ENCODE results near the gene EID3.
"Not testable (repeated sequence)": the region's sequence is repeated elsewhere in the genome, so short reads cannot be mapped to it uniquely, and the experiment has no call there.

Gene EID3

GRCh38 chr12:104313568-104314241, 10.2 kb downstream of the EID3 start:
- no peak for DNase-seq (ENCODE audit: low spot score)

GRCh38 chr12:104314242-104314614, 10.7 kb downstream of the EID3 start:
- no peak for DNase-seq (ENCODE audit: low spot score)

DNA sequence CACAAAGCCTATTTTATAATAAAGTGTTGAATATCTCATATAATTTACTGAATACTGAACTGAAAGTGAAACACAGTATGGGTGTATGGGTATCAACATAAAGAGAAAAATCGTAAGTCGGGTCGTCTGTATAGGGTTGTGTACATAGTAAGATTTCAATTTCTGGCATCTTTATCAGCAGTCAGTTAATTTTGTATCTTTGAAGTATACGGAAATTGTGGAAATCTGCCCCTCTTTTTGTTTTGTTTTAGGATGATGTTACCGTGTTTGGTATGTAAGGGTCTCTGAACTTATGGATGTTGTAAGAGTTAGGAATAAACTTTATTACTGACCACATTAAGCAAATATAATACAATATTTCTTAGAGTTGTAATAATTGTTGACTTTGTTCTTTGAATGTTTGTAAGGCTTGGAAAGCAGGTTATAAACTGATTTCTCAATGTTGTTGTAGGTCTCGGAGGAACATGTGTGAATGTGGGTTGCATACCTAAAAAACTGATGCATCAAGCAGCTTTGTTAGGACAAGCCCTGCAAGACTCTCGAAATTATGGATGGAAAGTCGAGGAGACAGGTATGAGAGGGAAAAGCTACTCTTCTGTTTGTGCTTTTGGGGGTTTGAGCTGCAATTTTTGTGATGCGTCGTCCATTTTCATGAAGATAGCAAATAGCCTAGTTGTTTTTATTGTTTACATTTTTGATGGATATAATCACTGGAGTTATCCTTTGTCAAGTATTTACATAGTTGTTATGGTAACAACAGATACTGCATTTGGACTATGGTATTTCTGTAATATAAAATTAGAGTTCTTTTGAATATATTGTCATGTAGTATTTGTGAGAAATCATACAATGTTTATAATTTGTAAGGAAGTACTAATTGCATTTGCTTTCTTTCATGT, 12.0 kb downstream of the EID3 start:
- no peak for DNase-seq (ENCODE audit: low spot score)

- no peak for DNase-seq (ENCODE audit: low spot score)
These were observed 13.4 kb downstream of the EID3 start for GRCh38 chr12:104316936-104317335.

DNA sequence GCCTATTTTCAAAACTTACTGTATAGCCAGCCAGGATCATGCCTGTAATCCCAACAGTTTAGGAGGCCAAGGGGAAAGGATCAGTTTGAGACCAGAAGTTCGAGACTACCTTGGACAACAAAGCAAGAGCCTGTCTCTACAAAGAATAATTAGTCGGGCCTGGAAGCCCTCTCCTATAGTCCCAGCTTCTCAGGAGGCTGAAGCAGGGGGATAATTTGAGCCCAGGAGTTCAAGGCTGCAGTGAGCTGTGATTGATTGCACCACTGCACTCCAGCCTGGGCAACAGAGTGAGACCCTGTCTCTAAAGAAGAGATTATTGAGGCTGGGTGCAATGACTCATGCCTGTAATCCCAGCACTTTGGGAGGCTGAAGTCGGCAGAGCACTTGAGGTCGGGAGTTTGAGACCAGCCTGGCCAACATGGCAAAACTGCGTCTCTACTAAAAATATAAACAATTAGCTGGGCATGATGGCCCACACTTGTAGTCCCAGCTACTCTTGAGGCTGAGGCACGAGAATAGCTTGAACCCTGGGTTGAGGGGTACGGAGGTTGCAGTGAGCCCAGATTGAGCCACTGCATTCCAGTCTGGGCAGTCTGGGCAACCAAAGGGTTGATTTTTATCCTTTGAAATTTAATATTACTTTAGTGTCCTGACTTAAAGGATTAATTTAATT, 14.1 kb downstream of the EID3 start:
- no peak for DNase-seq (ENCODE audit: low spot score)

DNA sequence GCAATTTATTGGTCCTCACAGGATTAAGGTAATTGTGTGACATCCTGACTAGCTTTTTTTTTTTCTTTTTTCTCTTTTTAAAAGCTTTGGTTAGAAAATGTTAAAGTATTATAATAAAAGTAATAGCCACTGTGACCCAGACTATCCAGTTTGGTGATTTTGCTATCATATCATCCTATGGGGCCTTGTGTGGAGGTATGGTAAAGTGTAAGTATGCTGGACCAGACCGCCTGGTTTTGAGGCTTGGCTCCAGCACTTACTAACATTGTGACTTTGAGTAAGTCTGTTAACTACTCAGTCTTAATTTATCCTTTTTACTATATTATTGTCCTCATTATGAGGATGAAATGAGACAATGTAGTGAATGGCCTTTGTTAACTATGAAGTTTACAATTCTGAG, 15.5 kb downstream of the EID3 start:
- DNase-seq (ENCODE audit: low spot score) = no peak

GRCh38 chr12:104319918-104320626, 16.5 kb downstream of the EID3 start:
- no peak for DNase-seq (ENCODE audit: low spot score)

DNA sequence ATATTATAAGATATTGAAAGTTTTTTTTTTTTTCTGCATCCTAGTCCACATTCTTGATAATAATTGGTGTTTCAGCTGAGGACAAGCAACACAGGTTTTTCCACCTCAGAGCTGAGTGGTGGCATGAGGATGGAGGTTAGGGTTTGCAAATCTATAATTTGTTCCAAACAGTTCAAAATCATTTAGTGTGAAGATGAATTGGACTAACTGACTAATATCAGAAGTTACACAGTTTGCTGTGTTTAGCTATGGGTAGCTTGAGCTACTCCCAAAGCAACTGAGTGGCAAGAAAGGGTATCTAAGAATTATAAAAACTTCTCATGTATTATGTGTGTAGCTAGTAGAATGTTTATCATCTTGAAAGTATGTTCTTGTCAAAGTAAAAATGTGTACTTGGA, 17.1 kb downstream of the EID3 start:
- DNase-seq (ENCODE audit: low spot score) = no peak

- no peak for DNase-seq (ENCODE audit: low spot score)
These were observed 18.4 kb downstream of the EID3 start for GRCh38 chr12:104321949-104322348.

- not testable (repeated sequence) for DNase-seq (ENCODE audit: low spot score)
These were observed 19.0 kb downstream of the EID3 start for GRCh38 chr12:104322533-104322932.

DNA sequence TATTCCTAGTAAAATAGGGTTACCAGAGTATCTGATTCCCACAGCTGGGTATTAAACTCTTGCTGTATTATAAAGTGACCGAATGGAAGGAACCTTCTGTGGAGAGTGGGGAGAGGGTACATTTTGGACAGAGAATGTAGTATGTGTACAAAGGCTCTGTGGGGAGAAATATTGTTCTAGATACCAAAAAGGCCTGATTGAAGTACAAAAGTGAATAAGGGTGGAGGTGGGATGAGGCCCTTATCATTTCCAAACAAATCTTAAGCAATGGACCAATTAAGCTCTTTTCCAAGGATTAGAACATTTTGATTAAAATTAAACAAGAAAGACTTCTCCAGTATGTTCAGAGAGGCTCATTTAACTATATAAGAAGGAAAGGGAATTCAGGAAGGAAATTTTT, 20.4 kb downstream of the EID3 start:
- no peak for DNase-seq (ENCODE audit: low spot score)

- DNase-seq (ENCODE audit: low spot score) = not testable (repeated sequence)
These were observed 24.7 kb downstream of the EID3 start for GRCh38 chr12:104328278-104328677.

DNA sequence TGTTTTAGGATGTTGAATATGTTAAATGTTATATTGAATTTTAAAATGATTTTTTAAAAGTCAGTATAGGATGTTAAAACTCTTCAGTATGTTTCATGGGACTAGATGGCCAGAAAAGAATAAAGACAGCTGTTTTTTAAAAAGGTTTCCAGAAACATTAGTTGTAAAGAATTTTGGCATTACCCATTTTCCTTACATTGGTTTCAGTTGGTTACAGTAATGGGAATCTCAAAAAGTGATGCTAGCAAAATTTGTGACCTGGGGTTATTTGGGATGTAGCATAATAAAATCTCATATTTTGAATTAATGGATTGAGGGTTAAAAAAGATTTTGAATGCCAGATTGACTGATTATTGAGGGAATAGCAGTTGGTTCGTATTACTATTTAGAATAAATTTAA, 25.3 kb downstream of the EID3 start:
- no peak for DNase-seq (ENCODE audit: low spot score)

DNA sequence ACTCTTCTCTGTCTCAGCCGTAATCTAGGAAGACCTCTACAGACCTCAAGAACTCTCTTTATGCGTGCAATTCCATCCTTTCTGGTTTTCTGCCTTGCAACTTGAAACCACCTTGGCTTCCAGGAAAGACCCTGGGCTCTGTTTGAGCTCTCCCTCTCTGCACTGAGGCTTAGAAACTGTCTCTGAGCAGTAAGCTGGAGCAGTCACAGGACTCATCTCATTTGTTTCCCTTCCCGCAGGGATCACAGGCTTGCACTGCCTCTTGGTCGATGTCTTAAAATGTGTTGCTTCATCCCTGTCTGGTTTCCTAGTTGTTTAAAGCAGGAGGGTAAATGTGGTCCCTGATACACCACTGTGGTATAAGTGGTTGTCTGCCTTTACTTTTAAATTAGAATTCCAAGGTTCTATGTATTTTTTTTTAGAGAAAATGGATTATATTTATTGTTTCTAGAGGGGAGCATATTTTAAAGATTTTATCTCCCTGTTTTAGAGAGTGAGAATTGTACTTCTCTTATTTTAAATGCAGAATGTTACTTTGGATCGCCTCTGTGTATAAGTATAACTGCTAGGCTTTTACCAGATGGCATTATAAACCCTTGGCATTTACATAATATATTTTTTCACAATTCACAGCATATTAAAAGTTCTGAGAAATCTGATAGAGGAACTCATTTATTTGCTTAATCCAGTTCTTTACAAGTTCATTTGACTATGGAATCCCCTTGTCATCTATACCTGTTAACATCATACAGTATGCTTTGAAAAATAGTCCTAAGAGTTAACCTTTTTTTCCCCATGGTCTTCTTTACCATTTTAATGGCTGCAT, 26.4 kb downstream of the EID3 start:
- DNase-seq (ENCODE audit: low spot score) = no peak

DNA sequence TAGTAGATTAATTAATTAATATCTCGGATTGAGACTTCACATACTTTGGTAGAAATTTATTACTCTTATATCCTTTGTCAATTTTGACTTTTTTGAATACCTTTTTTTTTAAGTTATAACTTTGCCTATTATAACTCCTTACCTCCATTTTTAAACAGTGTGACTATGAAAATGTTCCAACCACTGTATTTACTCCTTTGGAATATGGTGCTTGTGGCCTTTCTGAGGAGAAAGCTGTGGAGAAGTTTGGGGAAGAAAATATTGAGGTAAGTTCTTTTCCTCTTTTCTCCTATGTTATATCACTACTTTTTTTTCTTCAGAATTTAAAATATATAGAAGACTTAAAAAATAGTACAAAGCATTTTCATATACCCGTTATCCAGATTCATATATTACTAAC, 27.8 kb downstream of the EID3 start:
- DNase-seq (ENCODE audit: low spot score) = no peak

GRCh38 chr12:104332273-104332672, 28.7 kb downstream of the EID3 start:
- not testable (repeated sequence) for DNase-seq (ENCODE audit: low spot score)

GRCh38 chr12:104333692-104334255, 30.2 kb downstream of the EID3 start:
- no peak for DNase-seq (ENCODE audit: low spot score)

- no peak for DNase-seq (ENCODE audit: low spot score)
These were observed 31.0 kb downstream of the EID3 start for GRCh38 chr12:104334581-104334980.

DNA sequence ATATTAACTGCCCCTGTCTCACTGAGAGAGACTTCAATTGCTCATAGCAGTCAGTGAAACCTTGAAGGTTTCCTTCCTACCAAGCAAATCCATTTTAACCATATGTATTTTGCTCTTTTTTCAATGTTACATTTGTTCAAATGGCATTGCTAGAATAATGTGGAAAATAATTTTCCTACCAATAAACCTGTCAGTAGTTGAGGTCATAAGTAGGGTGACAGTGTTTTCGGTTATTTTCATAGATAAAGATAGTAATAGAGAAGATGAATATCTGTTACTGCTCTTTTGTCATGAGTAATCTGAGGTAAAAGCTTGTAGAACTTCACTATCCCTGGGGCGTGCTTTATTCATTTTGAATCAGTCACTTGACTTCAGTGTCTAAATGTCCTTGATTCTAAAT, 32.6 kb downstream of the EID3 start:
- no peak for DNase-seq (ENCODE audit: low spot score)

DNA sequence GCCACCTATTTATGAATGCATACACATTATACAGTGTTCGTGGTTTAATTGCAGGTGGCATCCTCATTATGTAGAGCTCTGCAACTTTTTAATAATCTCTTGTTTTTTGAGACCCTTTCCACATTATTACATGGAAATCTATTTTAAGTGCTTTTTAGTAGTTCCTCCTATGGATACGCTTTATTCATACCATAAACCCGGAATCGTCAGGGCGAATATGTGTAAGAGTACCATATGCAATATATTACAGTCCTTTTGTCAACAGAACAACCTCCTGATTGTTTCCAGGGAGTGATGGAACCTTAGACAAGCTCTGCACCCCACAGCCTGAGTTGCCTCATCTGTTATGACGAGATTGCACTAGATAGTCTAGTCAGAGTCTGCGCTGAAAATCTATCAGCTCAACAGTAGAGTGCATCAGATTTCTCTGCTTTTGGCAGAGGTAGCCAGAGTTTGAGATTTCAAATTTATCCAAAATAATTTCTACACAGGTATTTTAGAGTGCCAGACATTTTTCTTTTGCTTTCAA, 33.6 kb downstream of the EID3 start:
- DNase-seq (ENCODE audit: low spot score) = no peak

DNA sequence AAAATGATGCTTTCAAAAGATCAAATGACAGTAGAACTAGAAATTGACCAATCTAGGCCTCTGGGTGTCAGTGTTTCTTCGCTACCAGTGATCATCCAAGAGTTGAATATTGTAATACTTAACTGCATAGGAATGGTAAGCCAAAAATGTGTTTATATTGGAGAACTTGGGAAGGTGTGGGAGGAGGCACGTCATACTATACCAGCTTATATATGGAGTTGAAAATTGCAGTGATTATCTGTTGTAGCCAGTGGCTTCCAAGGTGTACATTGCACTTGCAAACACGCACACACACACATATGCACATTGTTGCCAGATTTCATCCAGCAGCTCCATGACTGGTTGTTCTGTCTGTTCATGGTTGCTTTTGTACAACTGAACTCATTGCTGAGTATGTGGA, 36.1 kb downstream of the EID3 start:
- no peak for DNase-seq (ENCODE audit: low spot score)

Measured in HuH-7 (cell line).